Coronary artery (tissue), 2 donors: ENCODE data around the gene BAIAP2L2.
A peak's percentile ranks its signal among the peaks of the same experiment; 100 is the strongest.
"Not testable (repeated sequence)": the region's sequence is repeated elsewhere in the genome, so short reads cannot be mapped to it uniquely, and the experiment has no call there.

Experiments used
- DNase-seq: peaks from one replicate; pipeline ENCODE4 v3.0.0-alpha.2; 2017; ENCODE audit warnings: low spot score
- H3K27ac ChIP-seq, 2 donors: fragments of 200-600 bp; sonication (generic); one replicate each; pipeline ENCODE4 v1.5.1; 2016 to 2019
- H3K4me3 ChIP-seq: fragments of 200-600 bp; sonication (generic); 2 replicates; pipeline ENCODE4 v1.5.1; 2016; ENCODE audit warnings: mild to moderate bottlenecking, moderate library complexity
- TF ChIP-seq, protein P1 (sequence below): fragments of 200-600 bp; sonication (generic); IDR thresholded peaks from one replicate; pipeline ENCODE4 v1.5.1; 2019; ENCODE audit warnings: antibody characterized with exemption

BAIAP2L2 gene, protein sequence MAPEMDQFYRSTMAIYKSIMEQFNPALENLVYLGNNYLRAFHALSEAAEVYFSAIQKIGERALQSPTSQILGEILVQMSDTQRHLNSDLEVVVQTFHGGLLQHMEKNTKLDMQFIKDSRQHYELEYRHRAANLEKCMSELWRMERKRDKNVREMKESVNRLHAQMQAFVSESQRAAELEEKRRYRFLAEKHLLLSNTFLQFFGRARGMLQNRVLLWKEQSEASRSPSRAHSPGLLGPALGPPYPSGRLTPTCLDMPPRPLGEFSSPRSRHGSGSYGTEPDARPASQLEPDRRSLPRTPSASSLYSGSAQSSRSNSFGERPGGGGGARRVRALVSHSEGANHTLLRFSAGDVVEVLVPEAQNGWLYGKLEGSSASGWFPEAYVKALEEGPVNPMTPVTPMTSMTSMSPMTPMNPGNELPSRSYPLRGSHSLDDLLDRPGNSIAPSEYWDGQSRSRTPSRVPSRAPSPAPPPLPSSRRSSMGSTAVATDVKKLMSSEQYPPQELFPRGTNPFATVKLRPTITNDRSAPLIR

GRCh38 chr22:38110008-38110862 lies at the start of gene BAIAP2L2:
Gene BAIAP2L2 (minus strand): TSS chr22:38110684. CDS start chr22:38110525, 159 bp downstream.
- Histone ChIP-seq H3K27ac (no peak within 1 kb of the TSS), H3K4me3 (no peak within 1 kb of the TSS)
- DNase-seq, result no peak
- TF ChIP-seq, protein P1, sequence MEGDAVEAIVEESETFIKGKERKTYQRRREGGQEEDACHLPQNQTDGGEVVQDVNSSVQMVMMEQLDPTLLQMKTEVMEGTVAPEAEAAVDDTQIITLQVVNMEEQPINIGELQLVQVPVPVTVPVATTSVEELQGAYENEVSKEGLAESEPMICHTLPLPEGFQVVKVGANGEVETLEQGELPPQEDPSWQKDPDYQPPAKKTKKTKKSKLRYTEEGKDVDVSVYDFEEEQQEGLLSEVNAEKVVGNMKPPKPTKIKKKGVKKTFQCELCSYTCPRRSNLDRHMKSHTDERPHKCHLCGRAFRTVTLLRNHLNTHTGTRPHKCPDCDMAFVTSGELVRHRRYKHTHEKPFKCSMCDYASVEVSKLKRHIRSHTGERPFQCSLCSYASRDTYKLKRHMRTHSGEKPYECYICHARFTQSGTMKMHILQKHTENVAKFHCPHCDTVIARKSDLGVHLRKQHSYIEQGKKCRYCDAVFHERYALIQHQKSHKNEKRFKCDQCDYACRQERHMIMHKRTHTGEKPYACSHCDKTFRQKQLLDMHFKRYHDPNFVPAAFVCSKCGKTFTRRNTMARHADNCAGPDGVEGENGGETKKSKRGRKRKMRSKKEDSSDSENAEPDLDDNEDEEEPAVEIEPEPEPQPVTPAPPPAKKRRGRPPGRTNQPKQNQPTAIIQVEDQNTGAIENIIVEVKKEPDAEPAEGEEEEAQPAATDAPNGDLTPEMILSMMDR, result no peak

- TF ChIP-seq, protein P1, result no peak
- no peak overlapping the region for H3K4me3 ChIP-seq
- no peak overlapping the region for H3K27ac ChIP-seq
Measured at GRCh38 chr22:38155703-38156102, 45.2 kb upstream of the BAIAP2L2 start.

DNA sequence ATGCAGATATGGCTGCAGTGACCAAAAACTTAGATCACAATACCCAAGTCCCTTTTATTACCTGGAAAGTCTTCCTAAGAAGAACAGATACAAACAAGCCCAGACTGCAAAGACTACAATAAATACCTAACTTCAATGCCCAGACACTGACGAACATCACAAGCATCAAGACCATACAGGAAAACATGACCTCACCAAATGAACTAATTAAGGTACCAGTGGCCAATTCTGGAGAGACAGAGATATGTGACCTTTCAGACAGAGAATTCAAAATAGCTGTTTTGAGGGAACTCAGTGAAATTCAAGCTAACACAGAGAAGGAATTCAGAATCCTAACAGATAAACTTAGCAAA lies 44.1 kb upstream of the BAIAP2L2 start:
- not testable (repeated sequence) for H3K4me3 ChIP-seq, H3K27ac ChIP-seq, DNase-seq

More at GRCh38 chr22:38155703-38156102, 45.2 kb upstream of the BAIAP2L2 start:
- DNase-seq, result no peak

DNA sequence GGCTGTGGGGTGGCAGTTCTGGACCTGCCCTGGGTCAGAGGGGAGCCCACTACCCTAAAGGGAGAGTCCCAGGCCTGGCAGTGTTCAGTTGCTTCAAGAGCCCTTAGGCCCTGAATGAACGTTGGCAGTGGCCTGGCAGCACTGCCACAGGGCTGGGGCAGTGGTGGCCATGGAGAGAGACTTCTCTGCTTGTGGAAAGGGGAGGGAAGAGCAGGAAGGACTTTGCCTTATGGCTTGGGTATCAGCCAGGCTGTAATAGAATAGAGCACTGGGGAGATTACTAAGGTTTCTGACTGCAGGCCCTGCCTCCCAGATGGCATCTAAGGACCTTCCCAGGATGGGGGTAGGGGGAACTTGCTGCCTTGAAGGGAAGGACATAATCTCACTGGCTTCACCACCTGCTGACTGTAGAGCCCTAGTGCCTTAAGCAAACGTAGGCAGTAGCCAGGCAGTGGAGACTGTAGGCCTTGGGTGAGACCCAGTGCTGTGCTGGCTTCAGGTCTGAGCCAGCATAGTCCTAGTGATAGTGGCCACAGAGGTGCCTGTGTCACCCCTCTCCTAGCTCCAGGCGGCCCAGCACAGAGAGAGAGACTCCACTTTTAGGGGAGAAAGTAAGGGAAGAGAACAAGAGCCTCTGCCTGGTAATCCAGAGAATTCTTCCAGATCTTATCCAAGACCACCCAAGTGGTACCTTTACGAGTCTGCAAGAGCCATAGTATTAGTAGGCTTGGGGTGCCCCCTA lies 43.5 kb upstream of the BAIAP2L2 start:
- no peak overlapping the region for H3K4me3 ChIP-seq
- peak; percentile 54 for DNase-seq
- no peak overlapping the region for H3K27ac ChIP-seq
- TF ChIP-seq, protein P1, result no peak

- H3K4me3 ChIP-seq, result no peak overlapping the region
- TF ChIP-seq, protein P1, result no peak
- no peak for DNase-seq
- no peak overlapping the region for H3K27ac ChIP-seq
Measured at GRCh38 chr22:38151126-38151500, 40.6 kb upstream of the BAIAP2L2 start.

DNA sequence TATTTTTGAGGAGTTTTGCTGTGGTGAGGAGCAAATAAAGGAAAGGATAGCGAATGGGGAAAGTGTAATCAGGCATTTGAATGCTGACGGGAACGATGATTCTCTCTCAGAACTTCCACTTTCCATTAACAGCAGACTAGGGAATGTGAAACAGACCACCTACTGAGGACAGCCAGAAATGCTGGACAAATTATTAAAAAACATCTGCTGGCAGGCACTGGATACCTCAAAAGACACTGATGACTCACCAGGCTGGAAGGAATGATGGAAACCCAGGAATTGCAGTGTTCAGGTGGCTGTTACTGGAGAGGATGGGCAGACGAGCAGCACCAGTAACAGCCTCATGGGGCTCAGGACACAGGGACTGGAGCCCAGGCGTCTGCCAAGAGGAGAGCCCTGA lies 37.8 kb upstream of the BAIAP2L2 start:
- TF ChIP-seq, protein P1, result no peak
- Histone ChIP-seq H3K27ac (no peak overlapping the region), H3K4me3 (no peak overlapping the region)
- no peak for DNase-seq

DNA sequence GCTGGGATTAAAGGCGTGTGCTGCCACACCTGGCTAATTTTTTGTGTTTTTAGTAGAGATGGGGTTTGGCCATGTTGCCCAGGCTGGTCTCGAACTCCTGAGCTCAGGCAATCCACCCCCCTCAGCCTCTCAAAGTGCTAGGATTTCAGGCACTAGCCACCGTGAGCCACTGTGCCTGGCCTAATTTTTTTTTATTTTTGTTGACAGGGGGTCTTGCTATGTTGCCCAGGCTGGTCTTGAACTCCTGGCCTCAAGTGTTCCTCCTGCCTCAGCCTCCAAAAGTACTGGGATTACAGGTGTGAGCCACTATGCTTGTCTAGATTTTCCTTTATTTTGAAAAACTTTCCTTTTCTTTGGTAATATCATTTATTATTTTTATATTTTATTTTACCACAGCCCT lies 35.7 kb upstream of the BAIAP2L2 start:
- H3K27ac ChIP-seq, DNase-seq, H3K4me3 ChIP-seq: not testable (repeated sequence)
